ENCODE measurements around the gene WDR35. TPM values are rescaled to one million over a fixed set of nuclear protein-coding genes. Genes with fewer than 3 reads are reported as not detected.
A peak's percentile ranks its signal among the peaks of the same experiment; 100 is the strongest.

The WDR35 gene
- total RNA-seq, 2 experiments from 2014 or later, result 5.6 to 5.9 TPM

- ATAC-seq (no peak), DNase-seq (no peak)
- H3K9me3 Mint-ChIP-seq, result no peaks in the 10 kb centered on the region
- no peaks in the 10 kb centered on the region for H3K27me3 Mint-ChIP-seq
- ChIA-PET POLR2A (no interaction called here), CTCF (no interaction called here)
- no peak overlapping the region for H3K27ac Mint-ChIP-seq
- no peaks in the 10 kb centered on the region for H3K4me1 Mint-ChIP-seq (ENCODE audit: low read depth)
- intact Hi-C loops (cut with micrococcal nuclease), result no loop called here
- TF ChIP-seq CTCF (IDR thresholded peaks at IDR 0.05), result no peak
- no peak overlapping the region for H3K4me3 Mint-ChIP-seq
- peaks cover 37% of the 10 kb centered on the region for H3K36me3 Mint-ChIP-seq (ENCODE audit: low read depth)
Measured at GRCh38 chr2:19916385-19916950, 73.4 kb downstream of the WDR35 start.

GRCh38 chr2:19914266-19914975, 75.5 kb downstream of the WDR35 start:
- ChIA-PET POLR2A (no interaction called here), CTCF (no interaction called here)
- no peak for TF ChIP-seq CTCF (IDR thresholded peaks at IDR 0.05)
- no peak for DNase-seq
- Mint-ChIP-seq H3K27me3 (no peaks in the 10 kb centered on the region), H3K27ac (no peak overlapping the region), H3K36me3 (ENCODE audit: low read depth) (peaks cover 22% of the 10 kb centered on the region), H3K4me1 (ENCODE audit: low read depth) (no peaks in the 10 kb centered on the region), H3K4me3 (no peak overlapping the region), H3K9me3 (no peaks in the 10 kb centered on the region)
- intact Hi-C loops (cut with micrococcal nuclease), result no loop called here
- ATAC-seq, result no peak

GRCh38 chr2:19911808-19912509, 77.9 kb downstream of the WDR35 start:
- H3K27ac Mint-ChIP-seq, result no peak overlapping the region
- POLR2A ChIA-PET, result no interaction called here
- no peaks in the 10 kb centered on the region for H3K9me3 Mint-ChIP-seq
- H3K4me3 Mint-ChIP-seq, result no peak overlapping the region
- DNase-seq, result no peak
- ATAC-seq, result no peak
- CTCF ChIA-PET, result no interaction called here
- intact Hi-C loops (cut with micrococcal nuclease), result no loop called here
- H3K36me3 Mint-ChIP-seq (ENCODE audit: low read depth), result peaks cover 12% of the 10 kb centered on the region
- no peaks in the 10 kb centered on the region for H3K27me3 Mint-ChIP-seq
- no peak for TF ChIP-seq CTCF (IDR thresholded peaks at IDR 0.05)
- no peaks in the 10 kb centered on the region for H3K4me1 Mint-ChIP-seq (ENCODE audit: low read depth)

- ChIA-PET CTCF (no interaction called here), POLR2A (no interaction called here)
- Mint-ChIP-seq H3K27me3 (no peaks in the 10 kb centered on the region), H3K4me1 (ENCODE audit: low read depth) (peaks cover 42% of the 10 kb centered on the region), H3K9me3 (peaks cover 4% of the 10 kb centered on the region), H3K27ac (peak overlapping the region; percentile 97), H3K36me3 (ENCODE audit: low read depth) (peaks cover 15% of the 10 kb centered on the region), H3K4me3 (peak overlapping the region; percentile 81)
- no peak for TF ChIP-seq CTCF (IDR thresholded peaks at IDR 0.05)
- no peak for DNase-seq
- ATAC-seq, result no peak
- intact Hi-C loops (cut with micrococcal nuclease), result loop anchor here (5.0 kb wide), 1 partner anchor 150 kb away; the partner anchor contains the start of gene LAPTM4A
Measured at GRCh38 chr2:19902216-19902740, 87.6 kb downstream of the WDR35 start.

Data from activated CD8-positive, alpha-beta T cell treated with anti-CD3 and anti-CD28 coated beads for 36 hours (primary cell).